Measurements from ENCODE around the gene NFXL1.

- TF ChIP-seq CTCF (IDR thresholded peaks at IDR 0.05) (no peak), POLR2AphosphoS5 (IDR thresholded peaks at IDR 0.05) (no peak)
These were observed 543 bp downstream of the NFXL1 start for GRCh38 chr4:47913861-47914219.

All from prostate gland (tissue), 2 donors.